ENCODE data around the gene MRPS23. TPM values are rescaled to one million over a fixed set of nuclear protein-coding genes. Genes with fewer than 3 reads are reported as not detected.

Gene MRPS23
- total and polyA plus RNA-seq, 12 donors, result 9.9 to 132 (median 75.5) TPM

GRCh38 chr17:57892146-57892819, 42.4 kb upstream of the MRPS23 start:
- TF ChIP-seq CTCF (IDR thresholded peaks at IDR 0.05), result peak; percentile 95 to 99 (median 98)
- WGBS, 2 donors, result 20 to 21% methylated on average over 6 of the region's 6 CpGs
- ATAC-seq (peak; percentile 36 to 79 (median 58)), DNase-seq (peak; percentile 87 to 90)
- intact Hi-C loops (cut with DNase I), result loop anchor here in 9 of 10 donors (2.0 to 10.0 kb wide), 11 partner anchors 35 to 103 kb away; partner anchors contain the start of genes CUEDC1 (in 4 of the 9), VEZF1 (in 4 of the 9) and MRPS23 (in 2 of the 9)
- peaks cover 42 to 91% (median 76%) of the 10 kb centered on the region in 9 donors for H3K4me1 ChIP-seq
- H3K9me3 ChIP-seq, result no peaks in the 10 kb centered on the region
- H3K27ac ChIP-seq, result peak overlapping the region; percentile 91 to 99 (median 94)
- H3K36me3 ChIP-seq, result peaks cover 0 to 5% (median 0%) of the 10 kb centered on the region in 9 donors
- no peaks in the 10 kb centered on the region for H3K27me3 ChIP-seq
- H3K4me3 ChIP-seq, result peak overlapping the region in 5 of 10 donors; percentile 42 to 53 (median 52)

DNA sequence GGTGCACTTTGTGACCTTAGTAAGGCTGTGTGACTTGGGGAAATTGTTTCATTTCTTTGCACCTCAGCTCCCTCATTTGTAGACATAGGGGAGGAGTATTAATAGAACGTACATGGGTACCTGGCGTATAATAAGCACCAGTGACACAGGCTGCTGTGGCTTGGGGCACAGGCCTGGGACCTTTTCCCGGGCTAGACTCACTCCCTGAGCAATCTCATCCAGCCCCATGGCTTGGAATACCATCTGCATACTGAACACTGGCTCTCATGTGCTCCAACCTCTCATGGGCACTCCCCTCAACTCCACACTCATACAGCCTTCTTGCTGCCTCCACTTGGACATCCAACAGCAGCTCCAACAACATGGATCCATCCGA, 41.0 kb upstream of the MRPS23 start:
- DNase-seq, result peak in 1 of 2 donors; percentile 59
- Histone ChIP-seq H3K27ac (peak overlapping the region; percentile 91 to 99 (median 94)), H3K9me3 (no peaks in the 10 kb centered on the region), H3K27me3 (no peaks in the 10 kb centered on the region), H3K4me3 (no peak overlapping the region), H3K36me3 (peaks cover 0 to 6% (median 0%) of the 10 kb centered on the region in 9 donors), H3K4me1 (peaks cover 42 to 79% (median 74%) of the 10 kb centered on the region in 9 donors)
- WGBS, 2 donors, result 48 to 55% methylated on average over 4 of the region's 4 CpGs
- TF ChIP-seq CTCF (IDR thresholded peaks at IDR 0.05), result no peak
- ATAC-seq, result peak in 6 of 8 donors; percentile 7 to 63 (median 37)
- intact Hi-C loops (cut with DNase I), result loop anchor here in 8 of 10 donors (5.0 to 10.0 kb wide), 6 partner anchors 34 to 96 kb away; partner anchors contain the start of genes CUEDC1 (in 3 of the 8), VEZF1 (in 3 of the 8) and MRPS23 (in 1 of the 8)

- Histone ChIP-seq H3K27ac (peak overlapping the region; percentile 91 to 99 (median 94)), H3K4me1 (peaks cover 39 to 73% (median 68%) of the 10 kb centered on the region in 9 donors), H3K9me3 (no peaks in the 10 kb centered on the region), H3K4me3 (no peak overlapping the region), H3K36me3 (peaks cover 0 to 13% (median 2%) of the 10 kb centered on the region in 9 donors), H3K27me3 (no peaks in the 10 kb centered on the region)
- WGBS, 2 donors, result 51 to 53% methylated on average over 11 of the region's 11 CpGs
- intact Hi-C loops (cut with DNase I), result loop anchor here in 8 of 10 donors (5.0 to 10.0 kb wide), 6 partner anchors 33 to 97 kb away; partner anchors contain the start of genes CUEDC1 (in 3 of the 8), VEZF1 (in 3 of the 8) and MRPS23 (in 1 of the 8)
- ATAC-seq (peak; percentile 27 to 77 (median 64)), DNase-seq (peak; percentile 87 to 91)
- peak in 1 of 9 donors; percentile 30 for TF ChIP-seq CTCF (IDR thresholded peaks at IDR 0.05)
Observed at GRCh38 chr17:57889892-57890856, 40.3 kb upstream of the MRPS23 start.

GRCh38 chr17:57889252-57889651, 39.4 kb upstream of the MRPS23 start:
- no peak for DNase-seq

More at GRCh38 chr17:57889252-57889651, 39.4 kb upstream of the MRPS23 start:
- no peak for TF ChIP-seq CTCF (IDR thresholded peaks at IDR 0.05)
- peak overlapping the region in 9 of 10 donors; percentile 91 to 99 (median 94) for H3K27ac ChIP-seq
- no peaks in the 10 kb centered on the region for H3K27me3 ChIP-seq
- no peak overlapping the region for H3K4me3 ChIP-seq
- WGBS, 2 donors, result 92 to 98% methylated on average over 2 of the region's 2 CpGs
- intact Hi-C loops (cut with DNase I), result no loop called here
- no peaks in the 10 kb centered on the region for H3K9me3 ChIP-seq
- peaks cover 0 to 22% (median 11%) of the 10 kb centered on the region in 9 donors for H3K36me3 ChIP-seq
- no peak for ATAC-seq
- peaks cover 37 to 63% (median 59%) of the 10 kb centered on the region in 9 donors for H3K4me1 ChIP-seq

All from heart right ventricle (tissue), 16 donors.